Measurements from ENCODE around the gene SLC22A6.

SLC22A6 gene

GRCh38 chr11:62933285-62933684 lies 51.5 kb downstream of the SLC22A6 start:
- no peak overlapping the region for H3K4me3 ChIP-seq (ENCODE audit: low read length)
- no peak for TF ChIP-seq CTCF (conservative IDR thresholded peaks at IDR 0.05; ENCODE audit: low read depth, low read length)
- no peak for DNase-seq (ENCODE audit: low read depth)

GRCh38 chr11:62931499-62932278 lies 53.1 kb downstream of the SLC22A6 start:
- no peak overlapping the region for H3K4me3 ChIP-seq (ENCODE audit: low read length)
- TF ChIP-seq CTCF (conservative IDR thresholded peaks at IDR 0.05; ENCODE audit: low read depth, low read length) = no peak
- DNase-seq (ENCODE audit: low read depth) = no peak

GRCh38 chr11:62930666-62931065 lies 54.1 kb downstream of the SLC22A6 start:
- DNase-seq (ENCODE audit: low read depth) = no peak
- no peak overlapping the region for H3K4me3 ChIP-seq (ENCODE audit: low read length)
- TF ChIP-seq CTCF (conservative IDR thresholded peaks at IDR 0.05; ENCODE audit: low read depth, low read length) = no peak

- TF ChIP-seq CTCF (conservative IDR thresholded peaks at IDR 0.05; ENCODE audit: low read depth, low read length) = no peak
- DNase-seq (ENCODE audit: low read depth) = no peak
These were observed 54.6 kb downstream of the SLC22A6 start for GRCh38 chr11:62930157-62930556.

GRCh38 chr11:62928011-62928410 lies 56.8 kb downstream of the SLC22A6 start:
- no peak for DNase-seq (ENCODE audit: low read depth)
- no peak overlapping the region for H3K4me3 ChIP-seq (ENCODE audit: low read length)
- TF ChIP-seq CTCF (conservative IDR thresholded peaks at IDR 0.05; ENCODE audit: low read depth, low read length) = no peak

More at GRCh38 chr11:62930157-62930556, 54.6 kb downstream of the SLC22A6 start:
- no peak overlapping the region for H3K4me3 ChIP-seq (ENCODE audit: low read length)

- no peak for DNase-seq (ENCODE audit: low read depth)
- no peak for TF ChIP-seq CTCF (conservative IDR thresholded peaks at IDR 0.05; ENCODE audit: low read depth, low read length)
These were observed 57.9 kb downstream of the SLC22A6 start for GRCh38 chr11:62926680-62927455.

More at GRCh38 chr11:62926680-62927455, 57.9 kb downstream of the SLC22A6 start:
- H3K4me3 ChIP-seq (ENCODE audit: low read length) = no peak overlapping the region

Data from retinal pigment epithelial cell (primary cell).